ENCODE measurements around the gene EIF4E1B.

EIF4E1B gene

GRCh38 chr5:176665517-176665916 lies 35.0 kb downstream of the EIF4E1B start:
- no peak for DNase-seq

GRCh38 chr5:176667637-176668036 lies 37.2 kb downstream of the EIF4E1B start:
- DNase-seq = no peak

- DNase-seq = no peak
Measured at GRCh38 chr5:176670449-176670848, 40.0 kb downstream of the EIF4E1B start.

- no peak for DNase-seq
Measured at GRCh38 chr5:176671399-176671798, 40.9 kb downstream of the EIF4E1B start.

- no peak for DNase-seq
Measured at GRCh38 chr5:176671890-176672747, 41.6 kb downstream of the EIF4E1B start.

- DNase-seq = no peak
Measured at GRCh38 chr5:176673651-176674583, 43.4 kb downstream of the EIF4E1B start.

- DNase-seq = no peak
Measured at GRCh38 chr5:176674799-176675198, 44.3 kb downstream of the EIF4E1B start.

GRCh38 chr5:176675676-176676360 lies 45.3 kb downstream of the EIF4E1B start:
- peak; percentile 51 for DNase-seq

GRCh38 chr5:176676361-176676824 lies 45.9 kb downstream of the EIF4E1B start:
- no peak for DNase-seq

- no peak for DNase-seq
Measured at GRCh38 chr5:176677209-176677939, 46.9 kb downstream of the EIF4E1B start.

GRCh38 chr5:176678584-176678983 lies 48.1 kb downstream of the EIF4E1B start:
- no peak for DNase-seq

GRCh38 chr5:176679365-176680225 lies 49.1 kb downstream of the EIF4E1B start:
- DNase-seq = no peak

GRCh38 chr5:176680226-176680563 lies 49.7 kb downstream of the EIF4E1B start:
- no peak for DNase-seq

GRCh38 chr5:176682016-176682531 lies 51.6 kb downstream of the EIF4E1B start:
- DNase-seq = no peak

GRCh38 chr5:176685010-176685409 lies 54.5 kb downstream of the EIF4E1B start:
- no peak for DNase-seq

- no peak for DNase-seq
Measured at GRCh38 chr5:176687247-176687646, 56.8 kb downstream of the EIF4E1B start.

GRCh38 chr5:176687881-176688280 lies 57.4 kb downstream of the EIF4E1B start:
- DNase-seq = no peak

GRCh38 chr5:176690911-176691310 lies 60.4 kb downstream of the EIF4E1B start:
- no peak for DNase-seq

- DNase-seq = no peak
Measured at GRCh38 chr5:176691524-176691923, 61.0 kb downstream of the EIF4E1B start.

- DNase-seq = no peak
Measured at GRCh38 chr5:176692326-176692725, 61.9 kb downstream of the EIF4E1B start.

GRCh38 chr5:176692839-176693476 lies 62.5 kb downstream of the EIF4E1B start:
- peak; percentile 39 for DNase-seq
